ENCODE measurements around the gene GPC5.

DNA sequence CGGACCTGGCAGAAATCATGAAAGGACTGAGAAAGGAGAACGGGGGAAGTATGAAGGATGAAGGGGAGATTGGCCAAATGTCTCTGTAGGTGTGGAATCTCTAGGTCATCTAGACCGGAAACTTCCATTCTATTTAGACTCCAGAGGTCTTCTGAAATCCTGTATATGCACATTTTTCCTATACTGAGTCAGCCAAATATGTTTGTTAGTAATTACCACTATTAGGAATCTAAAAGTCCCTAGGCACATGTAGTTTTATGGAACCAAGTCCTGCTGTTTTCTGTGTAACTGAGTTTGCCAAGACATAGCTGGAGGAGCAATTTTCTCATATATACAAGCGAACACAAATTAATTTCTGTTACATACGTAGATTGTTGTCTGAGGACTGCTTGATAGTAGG, 498.1 kb downstream of the GPC5 start:
- TF ChIP-seq, protein P1, sequence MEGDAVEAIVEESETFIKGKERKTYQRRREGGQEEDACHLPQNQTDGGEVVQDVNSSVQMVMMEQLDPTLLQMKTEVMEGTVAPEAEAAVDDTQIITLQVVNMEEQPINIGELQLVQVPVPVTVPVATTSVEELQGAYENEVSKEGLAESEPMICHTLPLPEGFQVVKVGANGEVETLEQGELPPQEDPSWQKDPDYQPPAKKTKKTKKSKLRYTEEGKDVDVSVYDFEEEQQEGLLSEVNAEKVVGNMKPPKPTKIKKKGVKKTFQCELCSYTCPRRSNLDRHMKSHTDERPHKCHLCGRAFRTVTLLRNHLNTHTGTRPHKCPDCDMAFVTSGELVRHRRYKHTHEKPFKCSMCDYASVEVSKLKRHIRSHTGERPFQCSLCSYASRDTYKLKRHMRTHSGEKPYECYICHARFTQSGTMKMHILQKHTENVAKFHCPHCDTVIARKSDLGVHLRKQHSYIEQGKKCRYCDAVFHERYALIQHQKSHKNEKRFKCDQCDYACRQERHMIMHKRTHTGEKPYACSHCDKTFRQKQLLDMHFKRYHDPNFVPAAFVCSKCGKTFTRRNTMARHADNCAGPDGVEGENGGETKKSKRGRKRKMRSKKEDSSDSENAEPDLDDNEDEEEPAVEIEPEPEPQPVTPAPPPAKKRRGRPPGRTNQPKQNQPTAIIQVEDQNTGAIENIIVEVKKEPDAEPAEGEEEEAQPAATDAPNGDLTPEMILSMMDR (conservative IDR thresholded peaks at IDR 0.05; ENCODE audit: low read depth, low read length), result no peak
- no peak for TF ChIP-seq EZH2 (IDR thresholded peaks at IDR 0.05; ENCODE audit: borderline replicate concordance, low read depth, low read length, poor library complexity, severe bottlenecking)

Measured in A673 (cell line).